Retinal pigment epithelial cell (primary cell): ENCODE results near the gene AMBP.

ENCODE experiments used
- DNase-seq: peaks from one replicate; pipeline ENCODE4 v3.0.0-alpha.2; 2010; ENCODE audit warnings: low read depth
- H3K4me3 ChIP-seq: 2 replicates; pipeline ENCODE4 v1.5.1; 2011; ENCODE audit warnings: mild to moderate bottlenecking, low read length, control low read depth, moderate library complexity
- CTCF ChIP-seq: conservative IDR thresholded peaks from 2 replicates; pipeline ENCODE4 v1.5.1; 2011; ENCODE audit warnings: low read depth, low read length, control low read depth, inconsistent platforms

AMBP gene

DNA sequence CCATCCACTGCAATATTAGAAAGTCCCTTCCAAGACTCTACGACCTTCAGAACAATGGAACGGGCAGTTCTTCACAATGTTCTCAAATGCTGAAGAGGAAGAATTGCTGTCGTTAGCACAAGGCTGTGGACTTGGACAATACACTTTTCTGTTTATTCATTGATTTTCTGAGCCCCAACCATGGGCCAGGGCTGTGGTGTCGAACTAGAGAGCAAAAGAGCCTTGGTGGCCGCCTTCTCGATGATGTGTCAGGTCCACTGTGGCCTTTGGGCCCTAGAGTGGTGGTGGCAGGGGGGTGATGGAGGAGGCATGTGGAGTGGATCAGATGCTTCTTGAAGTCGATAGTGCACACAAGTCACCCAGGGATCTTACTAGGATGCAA, 39.5 kb upstream of the AMBP start:
- no peak for DNase-seq
- no peak overlapping the region for H3K4me3 ChIP-seq
- no peak for TF ChIP-seq CTCF

DNA sequence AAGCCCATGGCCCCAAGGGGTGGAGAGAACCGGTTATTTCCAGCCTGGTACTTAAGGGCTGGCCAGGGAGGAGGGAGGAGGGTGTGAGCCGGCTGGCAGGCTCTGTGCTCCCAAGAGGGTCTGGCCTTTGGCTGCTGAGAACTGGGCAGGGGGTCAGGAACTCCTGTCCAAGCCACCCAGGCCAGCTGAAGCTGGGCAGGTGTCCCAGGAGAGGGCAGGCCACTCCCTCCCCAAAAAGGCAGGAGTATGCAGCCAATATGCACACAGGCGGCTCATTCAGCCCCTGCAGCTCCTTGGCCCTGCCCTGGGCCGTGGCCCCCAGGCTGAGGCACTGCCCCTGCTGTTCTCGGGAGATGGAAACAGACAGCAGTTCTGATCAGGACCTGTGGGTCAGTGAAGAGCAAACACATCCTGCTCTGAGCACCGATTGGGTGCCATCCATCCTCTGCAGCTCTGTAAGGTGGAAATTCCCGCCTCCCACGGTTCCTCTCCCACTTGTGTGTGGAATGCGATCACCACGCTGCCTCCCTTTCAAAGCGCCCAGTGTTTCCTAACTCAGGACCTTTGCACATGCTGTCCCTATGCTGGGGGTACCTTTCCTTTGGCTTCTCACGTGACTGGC, 38.1 kb upstream of the AMBP start:
- TF ChIP-seq CTCF: no peak
- DNase-seq: no peak
- H3K4me3 ChIP-seq: no peak overlapping the region

- DNase-seq: no peak
- no peak for TF ChIP-seq CTCF
These were observed 37.6 kb upstream of the AMBP start for GRCh38 chr9:114115654-114116125.

GRCh38 chr9:114114364-114114763, 36.3 kb upstream of the AMBP start:
- no peak for TF ChIP-seq CTCF
- no peak overlapping the region for H3K4me3 ChIP-seq
- DNase-seq: no peak

More at GRCh38 chr9:114115654-114116125, 37.6 kb upstream of the AMBP start:
- H3K4me3 ChIP-seq: no peak overlapping the region

- no peak for TF ChIP-seq CTCF
- no peak overlapping the region for H3K4me3 ChIP-seq
- no peak for DNase-seq
These were observed 34.9 kb upstream of the AMBP start for GRCh38 chr9:114112778-114113584.

GRCh38 chr9:114112325-114112724, 34.2 kb upstream of the AMBP start:
- no peak for TF ChIP-seq CTCF
- no peak overlapping the region for H3K4me3 ChIP-seq
- no peak for DNase-seq

- DNase-seq: no peak
- no peak overlapping the region for H3K4me3 ChIP-seq
- TF ChIP-seq CTCF: no peak
These were observed 32.1 kb upstream of the AMBP start for GRCh38 chr9:114110180-114110579.
